ENCODE results near the gene FRMPD3. TPM values are rescaled to one million over a fixed set of nuclear protein-coding genes. Genes with fewer than 3 reads are reported as not detected.

The FRMPD3 gene
- total and polyA plus RNA-seq, 2 experiments from 2014 or later: 0.11 to 1.4 TPM

DNA sequence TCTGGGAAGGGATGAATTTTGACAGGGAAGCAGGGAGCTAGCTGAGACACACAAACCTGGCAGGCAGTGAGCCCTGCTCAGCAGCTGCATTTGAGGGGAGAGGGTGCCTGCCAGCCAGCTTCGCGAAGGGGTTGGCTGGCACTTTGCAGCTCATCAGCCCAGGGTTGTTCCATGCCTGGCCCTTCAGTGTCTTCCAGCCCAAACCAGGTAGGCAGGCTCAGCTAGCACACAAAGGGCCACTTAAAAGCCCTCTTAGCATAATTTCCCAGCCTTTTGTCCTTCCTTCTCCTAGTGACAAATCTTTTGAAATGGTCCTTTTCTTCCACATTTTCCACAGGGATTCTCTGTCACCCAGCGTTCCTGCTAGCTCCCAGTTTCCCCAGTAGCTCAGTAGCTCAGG is 4.3 kb upstream of the FRMPD3 start:
- no peak for TF ChIP-seq EZH2phosphoT487 (IDR thresholded peaks at IDR 0.05; ENCODE audit: unreplicated experiment)
- TF ChIP-seq STAT1 (IDR thresholded peaks at IDR 0.05; ENCODE audit: unreplicated experiment): no peak
- no peak for TF ChIP-seq CREB1 (CRISPR knock-in tag; IDR thresholded peaks at IDR 0.05; ENCODE audit: low read depth)
- no peak for TF ChIP-seq ZNF331 (CRISPR knock-in tag; IDR thresholded peaks at IDR 0.05; ENCODE audit: low read depth)
- TF ChIP-seq, protein P1, sequence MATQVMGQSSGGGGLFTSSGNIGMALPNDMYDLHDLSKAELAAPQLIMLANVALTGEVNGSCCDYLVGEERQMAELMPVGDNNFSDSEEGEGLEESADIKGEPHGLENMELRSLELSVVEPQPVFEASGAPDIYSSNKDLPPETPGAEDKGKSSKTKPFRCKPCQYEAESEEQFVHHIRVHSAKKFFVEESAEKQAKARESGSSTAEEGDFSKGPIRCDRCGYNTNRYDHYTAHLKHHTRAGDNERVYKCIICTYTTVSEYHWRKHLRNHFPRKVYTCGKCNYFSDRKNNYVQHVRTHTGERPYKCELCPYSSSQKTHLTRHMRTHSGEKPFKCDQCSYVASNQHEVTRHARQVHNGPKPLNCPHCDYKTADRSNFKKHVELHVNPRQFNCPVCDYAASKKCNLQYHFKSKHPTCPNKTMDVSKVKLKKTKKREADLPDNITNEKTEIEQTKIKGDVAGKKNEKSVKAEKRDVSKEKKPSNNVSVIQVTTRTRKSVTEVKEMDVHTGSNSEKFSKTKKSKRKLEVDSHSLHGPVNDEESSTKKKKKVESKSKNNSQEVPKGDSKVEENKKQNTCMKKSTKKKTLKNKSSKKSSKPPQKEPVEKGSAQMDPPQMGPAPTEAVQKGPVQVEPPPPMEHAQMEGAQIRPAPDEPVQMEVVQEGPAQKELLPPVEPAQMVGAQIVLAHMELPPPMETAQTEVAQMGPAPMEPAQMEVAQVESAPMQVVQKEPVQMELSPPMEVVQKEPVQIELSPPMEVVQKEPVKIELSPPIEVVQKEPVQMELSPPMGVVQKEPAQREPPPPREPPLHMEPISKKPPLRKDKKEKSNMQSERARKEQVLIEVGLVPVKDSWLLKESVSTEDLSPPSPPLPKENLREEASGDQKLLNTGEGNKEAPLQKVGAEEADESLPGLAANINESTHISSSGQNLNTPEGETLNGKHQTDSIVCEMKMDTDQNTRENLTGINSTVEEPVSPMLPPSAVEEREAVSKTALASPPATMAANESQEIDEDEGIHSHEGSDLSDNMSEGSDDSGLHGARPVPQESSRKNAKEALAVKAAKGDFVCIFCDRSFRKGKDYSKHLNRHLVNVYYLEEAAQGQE (IDR thresholded peaks at IDR 0.05; ENCODE audit: unreplicated experiment): no peak
- no peak for TF ChIP-seq EZH2 (IDR thresholded peaks at IDR 0.05; ENCODE audit: low read depth, unreplicated experiment)
- no peak for TF ChIP-seq POLR2AphosphoS5 (IDR thresholded peaks at IDR 0.05; ENCODE audit: low read depth)
- TF ChIP-seq, protein P2, sequence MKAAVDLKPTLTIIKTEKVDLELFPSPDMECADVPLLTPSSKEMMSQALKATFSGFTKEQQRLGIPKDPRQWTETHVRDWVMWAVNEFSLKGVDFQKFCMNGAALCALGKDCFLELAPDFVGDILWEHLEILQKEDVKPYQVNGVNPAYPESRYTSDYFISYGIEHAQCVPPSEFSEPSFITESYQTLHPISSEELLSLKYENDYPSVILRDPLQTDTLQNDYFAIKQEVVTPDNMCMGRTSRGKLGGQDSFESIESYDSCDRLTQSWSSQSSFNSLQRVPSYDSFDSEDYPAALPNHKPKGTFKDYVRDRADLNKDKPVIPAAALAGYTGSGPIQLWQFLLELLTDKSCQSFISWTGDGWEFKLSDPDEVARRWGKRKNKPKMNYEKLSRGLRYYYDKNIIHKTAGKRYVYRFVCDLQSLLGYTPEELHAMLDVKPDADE (IDR thresholded peaks at IDR 0.05): no peak
- no peak for TF ChIP-seq NANOG (IDR thresholded peaks at IDR 0.05; ENCODE audit: borderline replicate concordance)
- TF ChIP-seq ZNF114 (CRISPR knock-in tag; IDR thresholded peaks at IDR 0.05): no peak
- no peak for TF ChIP-seq JUNB (IDR thresholded peaks at IDR 0.05; ENCODE audit: unreplicated experiment)
- TF ChIP-seq, protein P3, sequence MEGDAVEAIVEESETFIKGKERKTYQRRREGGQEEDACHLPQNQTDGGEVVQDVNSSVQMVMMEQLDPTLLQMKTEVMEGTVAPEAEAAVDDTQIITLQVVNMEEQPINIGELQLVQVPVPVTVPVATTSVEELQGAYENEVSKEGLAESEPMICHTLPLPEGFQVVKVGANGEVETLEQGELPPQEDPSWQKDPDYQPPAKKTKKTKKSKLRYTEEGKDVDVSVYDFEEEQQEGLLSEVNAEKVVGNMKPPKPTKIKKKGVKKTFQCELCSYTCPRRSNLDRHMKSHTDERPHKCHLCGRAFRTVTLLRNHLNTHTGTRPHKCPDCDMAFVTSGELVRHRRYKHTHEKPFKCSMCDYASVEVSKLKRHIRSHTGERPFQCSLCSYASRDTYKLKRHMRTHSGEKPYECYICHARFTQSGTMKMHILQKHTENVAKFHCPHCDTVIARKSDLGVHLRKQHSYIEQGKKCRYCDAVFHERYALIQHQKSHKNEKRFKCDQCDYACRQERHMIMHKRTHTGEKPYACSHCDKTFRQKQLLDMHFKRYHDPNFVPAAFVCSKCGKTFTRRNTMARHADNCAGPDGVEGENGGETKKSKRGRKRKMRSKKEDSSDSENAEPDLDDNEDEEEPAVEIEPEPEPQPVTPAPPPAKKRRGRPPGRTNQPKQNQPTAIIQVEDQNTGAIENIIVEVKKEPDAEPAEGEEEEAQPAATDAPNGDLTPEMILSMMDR (conservative IDR thresholded peaks at IDR 0.05; ENCODE audit: low read depth in 2 of 2): no peak
- TF ChIP-seq, protein P4, sequence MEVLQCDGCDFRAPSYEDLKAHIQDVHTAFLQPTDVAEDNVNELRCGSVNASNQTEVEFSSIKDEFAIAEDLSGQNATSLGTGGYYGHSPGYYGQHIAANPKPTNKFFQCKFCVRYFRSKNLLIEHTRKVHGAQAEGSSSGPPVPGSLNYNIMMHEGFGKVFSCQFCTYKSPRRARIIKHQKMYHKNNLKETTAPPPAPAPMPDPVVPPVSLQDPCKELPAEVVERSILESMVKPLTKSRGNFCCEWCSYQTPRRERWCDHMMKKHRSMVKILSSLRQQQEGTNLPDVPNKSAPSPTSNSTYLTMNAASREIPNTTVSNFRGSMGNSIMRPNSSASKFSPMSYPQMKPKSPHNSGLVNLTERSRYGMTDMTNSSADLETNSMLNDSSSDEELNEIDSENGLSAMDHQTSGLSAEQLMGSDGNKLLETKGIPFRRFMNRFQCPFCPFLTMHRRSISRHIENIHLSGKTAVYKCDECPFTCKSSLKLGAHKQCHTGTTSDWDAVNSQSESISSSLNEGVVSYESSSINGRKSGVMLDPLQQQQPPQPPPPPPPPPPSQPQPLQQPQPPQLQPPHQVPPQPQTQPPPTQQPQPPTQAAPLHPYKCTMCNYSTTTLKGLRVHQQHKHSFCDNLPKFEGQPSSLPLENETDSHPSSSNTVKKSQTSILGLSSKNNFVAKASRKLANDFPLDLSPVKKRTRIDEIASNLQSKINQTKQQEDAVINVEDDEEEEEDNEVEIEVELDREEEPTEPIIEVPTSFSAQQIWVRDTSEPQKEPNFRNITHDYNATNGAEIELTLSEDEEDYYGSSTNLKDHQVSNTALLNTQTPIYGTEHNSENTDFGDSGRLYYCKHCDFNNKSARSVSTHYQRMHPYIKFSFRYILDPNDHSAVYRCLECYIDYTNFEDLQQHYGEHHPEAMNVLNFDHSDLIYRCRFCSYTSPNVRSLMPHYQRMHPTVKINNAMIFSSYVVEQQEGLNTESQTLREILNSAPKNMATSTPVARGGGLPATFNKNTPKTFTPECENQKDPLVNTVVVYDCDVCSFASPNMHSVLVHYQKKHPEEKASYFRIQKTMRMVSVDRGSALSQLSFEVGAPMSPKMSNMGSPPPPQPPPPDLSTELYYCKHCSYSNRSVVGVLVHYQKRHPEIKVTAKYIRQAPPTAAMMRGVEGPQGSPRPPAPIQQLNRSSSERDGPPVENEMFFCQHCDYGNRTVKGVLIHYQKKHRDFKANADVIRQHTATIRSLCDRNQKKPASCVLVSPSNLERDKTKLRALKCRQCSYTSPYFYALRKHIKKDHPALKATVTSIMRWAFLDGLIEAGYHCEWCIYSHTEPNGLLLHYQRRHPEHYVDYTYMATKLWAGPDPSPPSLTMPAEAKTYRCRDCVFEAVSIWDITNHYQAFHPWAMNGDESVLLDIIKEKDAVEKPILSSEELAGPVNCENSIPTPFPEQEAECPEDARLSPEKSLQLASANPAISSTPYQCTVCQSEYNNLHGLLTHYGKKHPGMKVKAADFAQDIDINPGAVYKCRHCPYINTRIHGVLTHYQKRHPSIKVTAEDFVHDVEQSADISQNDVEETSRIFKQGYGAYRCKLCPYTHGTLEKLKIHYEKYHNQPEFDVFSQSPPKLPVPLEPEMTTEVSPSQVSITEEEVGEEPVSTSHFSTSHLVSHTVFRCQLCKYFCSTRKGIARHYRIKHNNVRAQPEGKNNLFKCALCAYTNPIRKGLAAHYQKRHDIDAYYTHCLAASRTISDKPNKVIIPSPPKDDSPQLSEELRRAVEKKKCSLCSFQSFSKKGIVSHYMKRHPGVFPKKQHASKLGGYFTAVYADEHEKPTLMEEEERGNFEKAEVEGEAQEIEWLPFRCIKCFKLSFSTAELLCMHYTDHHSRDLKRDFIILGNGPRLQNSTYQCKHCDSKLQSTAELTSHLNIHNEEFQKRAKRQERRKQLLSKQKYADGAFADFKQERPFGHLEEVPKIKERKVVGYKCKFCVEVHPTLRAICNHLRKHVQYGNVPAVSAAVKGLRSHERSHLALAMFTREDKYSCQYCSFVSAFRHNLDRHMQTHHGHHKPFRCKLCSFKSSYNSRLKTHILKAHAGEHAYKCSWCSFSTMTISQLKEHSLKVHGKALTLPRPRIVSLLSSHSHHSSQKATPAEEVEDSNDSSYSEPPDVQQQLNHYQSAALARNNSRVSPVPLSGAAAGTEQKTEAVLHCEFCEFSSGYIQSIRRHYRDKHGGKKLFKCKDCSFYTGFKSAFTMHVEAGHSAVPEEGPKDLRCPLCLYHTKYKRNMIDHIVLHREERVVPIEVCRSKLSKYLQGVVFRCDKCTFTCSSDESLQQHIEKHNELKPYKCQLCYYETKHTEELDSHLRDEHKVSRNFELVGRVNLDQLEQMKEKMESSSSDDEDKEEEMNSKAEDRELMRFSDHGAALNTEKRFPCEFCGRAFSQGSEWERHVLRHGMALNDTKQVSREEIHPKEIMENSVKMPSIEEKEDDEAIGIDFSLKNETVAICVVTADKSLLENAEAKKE (CRISPR knock-in tag; IDR thresholded peaks at IDR 0.05): no peak
- ATAC-seq (no peak), DNase-seq (ENCODE audit: low spot score) (no peak)
- Mint-ChIP-seq H3K4me3 (no peak overlapping the region), H3K27ac (no peak overlapping the region), H3K4me1 (peaks cover 25% of the 10 kb centered on the region), H3K36me3 (ENCODE audit: low read depth) (no peaks in the 10 kb centered on the region), H3K9me3 (no peaks in the 10 kb centered on the region), H3K27me3 (ENCODE audit: insufficient read depth, low read depth, poor library complexity) (peaks cover 14% of the 10 kb centered on the region)
- Histone ChIP-seq H3K36me3 (ENCODE audit: insufficient read depth) (no peaks in the 10 kb centered on the region), H3K27me3 (ENCODE audit: insufficient read depth) (peaks cover 20% of the 10 kb centered on the region), H3K27ac (ENCODE audit: low read depth) (no peak overlapping the region), H3K4me2 (0 out of 2 replicates have a peak overlapping the region, but pooled peaks have one; percentile 48), H3K79me2 (replicated peaks; ENCODE audit: insufficient read depth) (no peaks in the 10 kb centered on the region), H3K9me2 (ENCODE audit: insufficient read depth) (no peaks in the 10 kb centered on the region), H4K20me1 (replicated peaks; ENCODE audit: insufficient read depth) (no peaks in the 10 kb centered on the region), H3K4me3 (no peak overlapping the region), H3F3A (replicated peaks; ENCODE audit: low read depth) (no peaks in the 10 kb centered on the region), H3K4me1 (ENCODE audit: insufficient read depth) (no peaks in the 10 kb centered on the region; the same call in 1 of the 2 replicates), H2AFZ (no peak overlapping the region)

Data from GM23338 (cell line).